HEK293 (cell line): ENCODE measurements around the gene NPRL2.

Experiments used
- CTCF ChIA-PET: fragments of 350-600 bp; formaldehyde crosslinking; extraction: SDS; loops from one replicate; lab custom pipeline; 2021; ENCODE audit warnings: antibody characterized with exemption; lab: Yijun Ruan, JAX
- POLR2A ChIA-PET: fragments of 300-600 bp; formaldehyde crosslinking; extraction: SDS; loops from one replicate; lab custom pipeline; 2020; ENCODE audit warnings: antibody characterized with exemption, inconsistent platforms; lab: Yijun Ruan, JAX
- H3K27ac ChIP-seq: fragments of 200-500 bp; sonication (Bioruptor generic); 2 replicates; pipeline ENCODE4 v1.5.1; 2014; ENCODE audit warnings: low read depth, low read length, control low read depth, inconsistent platforms; ENCODE audit errors: extremely low read depth
- H3K36me3 ChIP-seq, 2 experiments: fragments of 200-500 bp in 1 of 2; sonication (Bioruptor generic) in 1 of 2; 1 replicate in 1 of 2; 2 replicates in 1 of 2; pipeline ENCODE4 v1.5.1; 2014 to 2017; ENCODE audit warnings: inconsistent platforms in 2 of 2, low read length in 2 of 2; ENCODE audit not compliant: control insufficient read depth in 2 of 2, insufficient read depth in 1 of 2
- H3K4me1 ChIP-seq: fragments of 200-500 bp; sonication (Bioruptor generic); 2 replicates; pipeline ENCODE4 v1.5.1; 2014; ENCODE audit warnings: mild to moderate bottlenecking, low read length, inconsistent platforms; ENCODE audit not compliant: control insufficient read depth, insufficient read depth
- H3K4me3 ChIP-seq: 2 replicates; pipeline ENCODE4 v1.5.1; 2011; ENCODE audit warnings: low read depth, mild to moderate bottlenecking, control low read depth, low read length, moderate library complexity
- H3K9me3 ChIP-seq: fragments of 200-500 bp; sonication (Bioruptor generic); 2 replicates; pipeline ENCODE4 v1.5.1; 2014; ENCODE audit warnings: low read depth, low read length, inconsistent platforms; ENCODE audit not compliant: control insufficient read depth, insufficient read depth
- GLIS1 ChIP-seq: fragments of 450-650 bp; formaldehyde crosslinking; IDR thresholded peaks from 2 replicates; pipeline ENCODE4 v1.5.1; 2016; ENCODE audit warnings: missing biosample characterization, missing genetic modification characterization
- KLF16 ChIP-seq: fragments of 450-650 bp; formaldehyde crosslinking; IDR thresholded peaks from 2 replicates; pipeline ENCODE4 v1.5.1; 2017; ENCODE audit warnings: missing biosample characterization, missing genetic modification characterization
- OSR2 ChIP-seq: fragments of 450-650 bp; formaldehyde crosslinking; IDR thresholded peaks from 2 replicates; pipeline ENCODE4 v1.5.1; 2016; ENCODE audit warnings: missing biosample characterization, missing genetic modification characterization
- PRDM10 ChIP-seq: fragments of 450-650 bp; formaldehyde crosslinking; IDR thresholded peaks from 2 replicates; pipeline ENCODE4 v1.5.1; 2016; ENCODE audit warnings: missing biosample characterization, missing genetic modification characterization
- SALL2 ChIP-seq: fragments of 450-650 bp; formaldehyde crosslinking; IDR thresholded peaks from 2 replicates; pipeline ENCODE4 v1.5.0; 2017; ENCODE audit warnings: missing biosample characterization, mild to moderate bottlenecking, missing genetic modification characterization, borderline replicate concordance
- TCF7L2 ChIP-seq: IDR thresholded peaks from 2 replicates; pipeline ENCODE4 v1.6.1; 2011; ENCODE audit warnings: low read depth, mild to moderate bottlenecking, inconsistent platforms, low read length, moderate library complexity, borderline replicate concordance
- ZBTB20 ChIP-seq: fragments of 450-650 bp; formaldehyde crosslinking; IDR thresholded peaks from 2 replicates; pipeline ENCODE4 v1.5.1; 2016; ENCODE audit warnings: missing biosample characterization, missing genetic modification characterization
- ZNF10 ChIP-seq: fragments of 450-650 bp; formaldehyde crosslinking; IDR thresholded peaks from 2 replicates; pipeline ENCODE4 v1.5.1; 2017; ENCODE audit warnings: missing biosample characterization, missing genetic modification characterization
- ZNF112 ChIP-seq: fragments of 450-650 bp; formaldehyde crosslinking; IDR thresholded peaks from 2 replicates; pipeline ENCODE4 v1.5.0; 2017; ENCODE audit warnings: missing biosample characterization, missing genetic modification characterization
- ZNF140 ChIP-seq: fragments of 450-650 bp; formaldehyde crosslinking; IDR thresholded peaks from 2 replicates; pipeline ENCODE4 v1.5.1; 2016; ENCODE audit warnings: missing biosample characterization, missing genetic modification characterization
- ZNF214 ChIP-seq: fragments of 450-650 bp; formaldehyde crosslinking; IDR thresholded peaks from 2 replicates; pipeline ENCODE4 v1.5.1; 2017; ENCODE audit warnings: missing biosample characterization, mild to moderate bottlenecking, missing genetic modification characterization, borderline replicate concordance
- ZNF311 ChIP-seq: fragments of 450-650 bp; formaldehyde crosslinking; IDR thresholded peaks from 2 replicates; pipeline ENCODE4 v1.5.1; 2017; ENCODE audit warnings: missing biosample characterization, missing genetic modification characterization, borderline replicate concordance
- ZNF391 ChIP-seq: fragments of 450-650 bp; formaldehyde crosslinking; IDR thresholded peaks from 2 replicates; pipeline ENCODE4 v1.5.1; 2016; ENCODE audit warnings: low read depth, missing biosample characterization, missing genetic modification characterization, borderline replicate concordance
- ZNF404 ChIP-seq: fragments of 450-650 bp; formaldehyde crosslinking; IDR thresholded peaks from 2 replicates; pipeline ENCODE4 v1.5.1; 2017; ENCODE audit warnings: missing biosample characterization, missing genetic modification characterization
- ZNF426 ChIP-seq: fragments of 450-650 bp; formaldehyde crosslinking; IDR thresholded peaks from 2 replicates; pipeline ENCODE4 v1.5.1; 2017; ENCODE audit warnings: missing biosample characterization, missing genetic modification characterization, mild to moderate bottlenecking, inconsistent platforms, moderate library complexity
- ZNF514 ChIP-seq: fragments of 450-650 bp; formaldehyde crosslinking; IDR thresholded peaks from 2 replicates; pipeline ENCODE4 v1.5.1; 2016; ENCODE audit warnings: missing biosample characterization, missing genetic modification characterization
- ZNF548 ChIP-seq: fragments of 450-650 bp; formaldehyde crosslinking; IDR thresholded peaks from 2 replicates; pipeline ENCODE4 v1.5.1; 2016; ENCODE audit warnings: missing biosample characterization, missing genetic modification characterization
- ZNF580 ChIP-seq: fragments of 450-650 bp; formaldehyde crosslinking; IDR thresholded peaks from 2 replicates; pipeline ENCODE4 v1.5.1; 2016; ENCODE audit warnings: missing biosample characterization, missing genetic modification characterization
- ZNF677 ChIP-seq: fragments of 450-650 bp; IDR thresholded peaks from 2 replicates; pipeline ENCODE4 v1.5.0; 2018; ENCODE audit warnings: missing biosample characterization, mild to moderate bottlenecking, missing genetic modification characterization, moderate library complexity
- ZNF707 ChIP-seq: fragments of 450-650 bp; formaldehyde crosslinking; IDR thresholded peaks from 2 replicates; pipeline ENCODE4 v1.5.1; 2016; ENCODE audit warnings: missing biosample characterization, missing genetic modification characterization
- ZNF768 ChIP-seq: fragments of 450-650 bp; formaldehyde crosslinking; IDR thresholded peaks from 2 replicates; pipeline ENCODE4 v1.5.1; 2018; ENCODE audit warnings: missing biosample characterization, mild to moderate bottlenecking, missing genetic modification characterization
- ZNF785 ChIP-seq: fragments of 450-650 bp; formaldehyde crosslinking; IDR thresholded peaks from 2 replicates; pipeline ENCODE4 v1.5.1; 2016; ENCODE audit warnings: missing biosample characterization, missing genetic modification characterization
- ZNF791 ChIP-seq: fragments of 450-650 bp; formaldehyde crosslinking; IDR thresholded peaks from 2 replicates; pipeline ENCODE4 v1.5.1; 2016; ENCODE audit warnings: missing biosample characterization, missing genetic modification characterization
- ZNF843 ChIP-seq: fragments of 450-650 bp; formaldehyde crosslinking; IDR thresholded peaks from 2 replicates; pipeline ENCODE4 v1.5.1; 2016; ENCODE audit warnings: missing biosample characterization, missing genetic modification characterization
- TF ChIP-seq, protein P1 (sequence below): fragments of 450-650 bp; formaldehyde crosslinking; IDR thresholded peaks from 2 replicates; pipeline ENCODE4 v1.5.1; 2016; ENCODE audit warnings: missing biosample characterization, missing genetic modification characterization
- TF ChIP-seq, protein P2 (sequence below): fragments of 450-650 bp; formaldehyde crosslinking; IDR thresholded peaks from 2 replicates; pipeline ENCODE4 v1.5.1; 2016; ENCODE audit warnings: missing biosample characterization, missing genetic modification characterization, borderline replicate concordance

The NPRL2 gene

DNA sequence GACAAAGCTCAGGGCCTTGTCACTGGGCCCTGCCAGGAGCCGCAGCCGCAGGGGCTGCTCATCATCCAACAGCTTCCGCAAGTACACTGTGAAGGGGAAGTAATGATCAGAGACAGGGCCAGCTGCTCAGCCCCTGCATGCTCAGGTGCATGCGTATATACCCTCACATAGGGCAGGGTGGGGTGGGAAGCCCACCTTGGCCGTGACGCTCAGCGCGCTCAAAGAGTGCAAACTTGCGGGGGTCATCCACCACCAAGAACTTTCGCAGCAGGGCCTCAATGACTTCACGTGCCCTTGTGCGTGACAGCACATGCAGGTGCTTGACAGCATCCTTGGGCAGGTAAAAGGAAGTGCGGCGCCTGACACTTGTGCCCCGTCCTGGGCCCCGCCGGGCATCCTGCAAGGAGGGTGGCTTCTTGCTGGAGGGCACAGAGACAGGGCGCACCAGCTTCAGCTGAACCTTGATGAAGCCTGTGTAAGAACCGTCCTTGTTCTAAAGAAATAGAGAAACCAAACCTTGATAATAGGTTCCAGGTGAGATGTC lies 19.1 kb downstream of the NPRL2 start:
- POLR2A ChIA-PET, result interaction anchor here (1.0 to 1.3 kb wide), 2 partner anchors 11 to 32 kb away, joined by 3 read pairs; partner anchors contain the start of genes HYAL3 and NAA80
- H3K4me1 ChIP-seq, result no peaks in the 10 kb centered on the region; the same call in 1 of the 2 replicates
- H3K9me3 ChIP-seq, result no peaks in the 10 kb centered on the region
- H3K4me3 ChIP-seq, result no peak overlapping the region
- peaks cover 6 to 61% of the 10 kb centered on the region in 2 experiments for H3K36me3 ChIP-seq
- TF ChIP-seq GLIS1 (no peak), ZNF112 (tag by site-specific recombination) (no peak), ZNF548 (tag by site-specific recombination) (no peak), PRDM10 (tag by site-specific recombination) (no peak), ZNF311 (tag by site-specific recombination) (no peak), OSR2 (tag by site-specific recombination) (no peak), ZBTB20 (tag by site-specific recombination) (no peak), ZNF677 (tag by site-specific recombination) (no peak), ZNF768 (no peak), SALL2 (tag by site-specific recombination) (no peak), ZNF214 (no peak), ZNF791 (tag by site-specific recombination) (no peak), ZNF514 (no peak), ZNF426 (tag by site-specific recombination) (no peak), TCF7L2 (no peak), ZNF391 (tag by site-specific recombination) (no peak), ZNF580 (no peak), KLF16 (tag by site-specific recombination) (no peak)
- TF ChIP-seq, protein P1, sequence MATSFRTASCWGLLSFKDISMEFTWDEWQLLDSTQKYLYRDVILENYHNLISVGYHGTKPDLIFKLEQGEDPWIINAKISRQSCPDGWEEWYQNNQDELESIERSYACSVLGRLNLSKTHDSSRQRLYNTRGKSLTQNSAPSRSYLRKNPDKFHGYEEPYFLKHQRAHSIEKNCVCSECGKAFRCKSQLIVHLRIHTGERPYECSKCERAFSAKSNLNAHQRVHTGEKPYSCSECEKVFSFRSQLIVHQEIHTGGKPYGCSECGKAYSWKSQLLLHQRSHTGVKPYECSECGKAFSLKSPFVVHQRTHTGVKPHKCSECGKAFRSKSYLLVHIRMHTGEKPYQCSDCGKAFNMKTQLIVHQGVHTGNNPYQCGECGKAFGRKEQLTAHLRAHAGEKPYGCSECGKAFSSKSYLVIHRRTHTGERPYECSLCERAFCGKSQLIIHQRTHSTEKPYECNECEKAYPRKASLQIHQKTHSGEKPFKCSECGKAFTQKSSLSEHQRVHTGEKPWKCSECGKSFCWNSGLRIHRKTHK (tag by site-specific recombination), result no peak
- H3K27ac ChIP-seq, result no peak overlapping the region
- CTCF ChIA-PET, result no interaction called here

DNA sequence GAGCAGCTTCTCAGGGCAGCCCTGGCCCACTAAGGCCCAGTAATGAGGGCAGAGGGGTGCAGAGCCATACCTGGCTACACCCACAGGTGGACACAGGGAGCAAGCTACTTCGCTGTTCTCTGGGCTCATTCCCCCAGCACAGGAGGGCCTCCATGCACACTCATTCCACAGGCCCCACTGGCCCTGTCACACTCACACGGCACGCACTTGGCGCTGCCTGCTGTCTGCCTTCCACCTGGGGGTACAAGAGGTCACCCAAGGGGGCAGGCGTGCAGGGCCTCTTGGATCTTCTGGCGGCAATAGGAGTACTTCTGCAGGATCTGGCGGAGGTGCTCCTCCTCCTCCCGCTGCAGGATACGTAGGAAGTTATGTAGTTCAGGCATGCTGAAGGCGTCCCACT lies 20.2 kb downstream of the NPRL2 start:
- H3K36me3 ChIP-seq, result peaks cover 6 to 66% of the 10 kb centered on the region in 2 experiments
- no peak overlapping the region for H3K27ac ChIP-seq
- H3K4me3 ChIP-seq, result no peak overlapping the region
- POLR2A ChIA-PET, result no interaction called here
- H3K9me3 ChIP-seq, result no peaks in the 10 kb centered on the region
- CTCF ChIA-PET, result no interaction called here
- no peaks in the 10 kb centered on the region for H3K4me1 ChIP-seq
- TF ChIP-seq, protein P2, sequence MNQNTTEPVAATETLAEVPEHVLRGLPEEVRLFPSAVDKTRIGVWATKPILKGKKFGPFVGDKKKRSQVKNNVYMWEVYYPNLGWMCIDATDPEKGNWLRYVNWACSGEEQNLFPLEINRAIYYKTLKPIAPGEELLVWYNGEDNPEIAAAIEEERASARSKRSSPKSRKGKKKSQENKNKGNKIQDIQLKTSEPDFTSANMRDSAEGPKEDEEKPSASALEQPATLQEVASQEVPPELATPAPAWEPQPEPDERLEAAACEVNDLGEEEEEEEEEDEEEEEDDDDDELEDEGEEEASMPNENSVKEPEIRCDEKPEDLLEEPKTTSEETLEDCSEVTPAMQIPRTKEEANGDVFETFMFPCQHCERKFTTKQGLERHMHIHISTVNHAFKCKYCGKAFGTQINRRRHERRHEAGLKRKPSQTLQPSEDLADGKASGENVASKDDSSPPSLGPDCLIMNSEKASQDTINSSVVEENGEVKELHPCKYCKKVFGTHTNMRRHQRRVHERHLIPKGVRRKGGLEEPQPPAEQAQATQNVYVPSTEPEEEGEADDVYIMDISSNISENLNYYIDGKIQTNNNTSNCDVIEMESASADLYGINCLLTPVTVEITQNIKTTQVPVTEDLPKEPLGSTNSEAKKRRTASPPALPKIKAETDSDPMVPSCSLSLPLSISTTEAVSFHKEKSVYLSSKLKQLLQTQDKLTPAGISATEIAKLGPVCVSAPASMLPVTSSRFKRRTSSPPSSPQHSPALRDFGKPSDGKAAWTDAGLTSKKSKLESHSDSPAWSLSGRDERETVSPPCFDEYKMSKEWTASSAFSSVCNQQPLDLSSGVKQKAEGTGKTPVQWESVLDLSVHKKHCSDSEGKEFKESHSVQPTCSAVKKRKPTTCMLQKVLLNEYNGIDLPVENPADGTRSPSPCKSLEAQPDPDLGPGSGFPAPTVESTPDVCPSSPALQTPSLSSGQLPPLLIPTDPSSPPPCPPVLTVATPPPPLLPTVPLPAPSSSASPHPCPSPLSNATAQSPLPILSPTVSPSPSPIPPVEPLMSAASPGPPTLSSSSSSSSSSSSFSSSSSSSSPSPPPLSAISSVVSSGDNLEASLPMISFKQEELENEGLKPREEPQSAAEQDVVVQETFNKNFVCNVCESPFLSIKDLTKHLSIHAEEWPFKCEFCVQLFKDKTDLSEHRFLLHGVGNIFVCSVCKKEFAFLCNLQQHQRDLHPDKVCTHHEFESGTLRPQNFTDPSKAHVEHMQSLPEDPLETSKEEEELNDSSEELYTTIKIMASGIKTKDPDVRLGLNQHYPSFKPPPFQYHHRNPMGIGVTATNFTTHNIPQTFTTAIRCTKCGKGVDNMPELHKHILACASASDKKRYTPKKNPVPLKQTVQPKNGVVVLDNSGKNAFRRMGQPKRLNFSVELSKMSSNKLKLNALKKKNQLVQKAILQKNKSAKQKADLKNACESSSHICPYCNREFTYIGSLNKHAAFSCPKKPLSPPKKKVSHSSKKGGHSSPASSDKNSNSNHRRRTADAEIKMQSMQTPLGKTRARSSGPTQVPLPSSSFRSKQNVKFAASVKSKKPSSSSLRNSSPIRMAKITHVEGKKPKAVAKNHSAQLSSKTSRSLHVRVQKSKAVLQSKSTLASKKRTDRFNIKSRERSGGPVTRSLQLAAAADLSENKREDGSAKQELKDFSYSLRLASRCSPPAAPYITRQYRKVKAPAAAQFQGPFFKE (tag by site-specific recombination), result no peak
- TF ChIP-seq ZNF140 (tag by site-specific recombination) (no peak), ZNF785 (no peak), ZNF311 (tag by site-specific recombination) (no peak), ZNF707 (tag by site-specific recombination) (no peak), ZNF10 (tag by site-specific recombination) (no peak), ZNF843 (tag by site-specific recombination) (no peak), ZNF404 (no peak)
